ENCODE results near the gene EZH1.

GRCh38 chr17:42775534-42776098 is 30.8 kb upstream of the EZH1 start:
- no peak for TF ChIP-seq ZNF274 (IDR thresholded peaks at IDR 0.05; ENCODE audit: low read depth, low read length)
- no peak for TF ChIP-seq YY1 (IDR thresholded peaks at IDR 0.05; ENCODE audit: insufficient read depth, insufficient read length)
- no peak for TF ChIP-seq SUZ12 (IDR thresholded peaks at IDR 0.05; ENCODE audit: extremely low read depth, insufficient read depth, insufficient read length)
